ENCODE data around the gene ZC3HAV1. TPM values are rescaled to one million over a fixed set of nuclear protein-coding genes. Genes with fewer than 3 reads are reported as not detected.

Gene ZC3HAV1
- total and polyA plus RNA-seq, 10 of the 15 experiments (the other 5 are each of a cell fraction or from before 2014, with no cell fraction given): 18.5 to 55.3 (median 44.7) TPM

GRCh38 chr7:139034855-139035585 lies 74.5 kb downstream of the ZC3HAV1 start:
- H3K79me2 ChIP-seq (ENCODE audit: control insufficient read depth, insufficient read depth, low read length): peaks cover 22% of the 10 kb centered on the region
- ChIA-PET POLR2A (interaction anchor here (0.6 kb wide), 1 partner anchor 411 kb away, joined by 3 read pairs; no protein-coding TSS in a partner anchor), RAD21 (ENCODE audit: unreplicated experiment) (interaction anchor here (1.0 to 1.1 kb wide), 3 partner anchors 61 to 149 kb away, joined by 3 read pairs; no protein-coding TSS in a partner anchor), SMC1A (ENCODE audit: uncharacterized antibody, unreplicated experiment) (interaction anchor here (0.5 to 1.4 kb wide), 2 partner anchors 148 to 402 kb away, joined by 3 read pairs; no protein-coding TSS in a partner anchor), CTCF (interaction anchor here (1.5 to 8.0 kb wide), 3 partner anchors 9 to 40 kb away, joined by 5 to 42 read pairs (median 7); no protein-coding TSS in a partner anchor)
- H3K9ac ChIP-seq (ENCODE audit: control insufficient read depth, insufficient read depth, low read length): peak overlapping the region; percentile 83
- peak overlapping the region; percentile 78 for H3K4me3 ChIP-seq
- in situ Hi-C loops (cut with MboI): no loop called here
- 2% methylated on average over 39 of the region's 47 CpGs for WGBS (ENCODE audit: insufficient coverage, insufficient replicate concordance, low lambda C conversion rate, missing lambda C conversion rate)
- no peaks in the 10 kb centered on the region for H3K27me3 ChIP-seq (replicated peaks in 1 of 2; ENCODE audit: control insufficient read depth in 2 of 2, insufficient read depth in 2 of 2, low read length in 1 of 2)
- ATAC-seq (peak; percentile 75), DNase-seq (ENCODE audit: low read depth, low spot score) (no peak), FAIRE-seq (peak; percentile 7)
- H2AFZ ChIP-seq (ENCODE audit: control insufficient read depth, low read depth, low read length): peak overlapping the region; percentile 92
- no peaks in the 10 kb centered on the region for H4K20me1 ChIP-seq (ENCODE audit: control insufficient read depth, insufficient read depth)
- no TSS peak for BruUV-seq (replicated peaks)
- peak overlapping the region; percentile 90 for H3K4me2 ChIP-seq (ENCODE audit: control insufficient read depth, insufficient read depth)
- H3K36me3 ChIP-seq (ENCODE audit: control insufficient read depth in 2 of 2, insufficient read depth in 2 of 2, low read length in 1 of 2): peaks cover 0 to 11% of the 10 kb centered on the region in 2 experiments; a peak in 2 of 4 replicates
- no peaks in the 10 kb centered on the region for H3K9me3 ChIP-seq (replicated peaks; ENCODE audit: control insufficient read depth, insufficient read depth, low read length)
- no peaks in the 10 kb centered on the region; the same call in 1 of the 2 replicates for H3K4me1 ChIP-seq (ENCODE audit: control insufficient read depth, insufficient read depth, low read length)
- peak overlapping the region; percentile 78 for H3K27ac ChIP-seq (ENCODE audit: control insufficient read depth, insufficient read depth)
- intact Hi-C loops (cut with micrococcal nuclease; ENCODE audit: unreplicated experiment): no loop called here
- no peak for TF ChIP-seq ZNF384 (IDR thresholded peaks at IDR 0.05; ENCODE audit: borderline replicate concordance, low read depth, low read length)
- 0 out of 2 replicates have a peak, but pooled peaks have one; percentile 52 for TF ChIP-seq NR2F1 (conservative IDR thresholded peaks at IDR 0.05)
- peak in 1 of 3 experiments; percentile 14; a peak in 1 of 6 replicates for TF ChIP-seq CTCF (IDR thresholded peaks at IDR 0.05 in 2 of 3, conservative IDR thresholded peaks at IDR 0.05 in 1 of 3; ENCODE audit: control insufficient read depth in 2 of 3, extremely low read depth in 1 of 3, insufficient read depth in 1 of 3, low read depth in 3 of 3, low read length in 3 of 3)
- no peak for TF ChIP-seq TARDBP (IDR thresholded peaks at IDR 0.05; ENCODE audit: borderline replicate concordance)
- no peak for TF ChIP-seq ESRRA (IDR thresholded peaks at IDR 0.05; ENCODE audit: low read length)
- TF ChIP-seq SREBF1 (IDR thresholded peaks at IDR 0.05; ENCODE audit: low read length): no peak
- TF ChIP-seq ZNF622 (IDR thresholded peaks at IDR 0.05): no peak
- TF ChIP-seq MLLT1 (IDR thresholded peaks at IDR 0.05): peak; percentile 37; the same call in 1 of the 2 replicates
- no peak for TF ChIP-seq RCOR1 (conservative IDR thresholded peaks at IDR 0.05; ENCODE audit: low read depth, low read length)
- no peak for TF ChIP-seq CEBPB (IDR thresholded peaks at IDR 0.05; ENCODE audit: borderline replicate concordance in 1 of 2, low read depth in 2 of 2, low read length in 2 of 2)
- peak in 1 of 2 experiments; percentile 88; a peak in 2 of 3 replicates for TF ChIP-seq EGR1 (IDR thresholded peaks at IDR 0.05; ENCODE audit: borderline replicate concordance in 1 of 2, low read depth in 2 of 2, low read length in 2 of 2)
- TF ChIP-seq CREM (IDR thresholded peaks at IDR 0.05; ENCODE audit: low read depth): no peak
- TF ChIP-seq PML (IDR thresholded peaks at IDR 0.05; ENCODE audit: low read length): no peak
- no peak for TF ChIP-seq MTA2 (IDR thresholded peaks at IDR 0.05; ENCODE audit: low read depth)
- TF ChIP-seq SMARCA5 (IDR thresholded peaks at IDR 0.05): 0 out of 2 replicates have a peak, but pooled peaks have one; percentile 14
- TF ChIP-seq WRNIP1 (IDR thresholded peaks at IDR 0.05; ENCODE audit: borderline replicate concordance, low read depth, low read length): no peak
- TF ChIP-seq TCF12 (IDR thresholded peaks at IDR 0.05; ENCODE audit: low read depth, low read length): peak; percentile 33; the same call in 1 of the 2 replicates
- TF ChIP-seq SUPT20H (IDR thresholded peaks at IDR 0.05; ENCODE audit: borderline replicate concordance, control insufficient read depth, low read depth, low read length): no peak
- no peak for TF ChIP-seq MYC (IDR thresholded peaks at IDR 0.05; ENCODE audit: insufficient read depth, insufficient read length, insufficient replicate concordance, low read length, severe bottlenecking)

Measured in GM12878 (cell line).